Muscle layer of duodenum (tissue), 2 donors: ENCODE measurements around the gene METAP1D.
"Not testable (repeated sequence)": the region's sequence is repeated elsewhere in the genome, so short reads cannot be mapped to it uniquely, and the experiment has no call there.

Source experiments
- H3K27ac ChIP-seq: one replicate; pipeline ENCODE4 v1.7.0; 2013; ENCODE audit warnings: mild to moderate bottlenecking, low read length
- H3K27me3 ChIP-seq: one replicate; pipeline ENCODE4 v1.7.0; 2013; ENCODE audit warnings: low read depth, mild to moderate bottlenecking, control low read depth, low read length
- H3K36me3 ChIP-seq, 2 donors: one replicate each; pipeline ENCODE4 v1.7.0; 2013; ENCODE audit warnings: low read length in 2 of 2, control low read depth in 1 of 2, mild to moderate bottlenecking in 1 of 2; ENCODE audit not compliant: insufficient read depth in 2 of 2, control insufficient read depth in 1 of 2
- H3K4me1 ChIP-seq, 2 donors: one replicate each; pipeline ENCODE4 v1.7.0; 2013; ENCODE audit warnings: low read length in 2 of 2, mild to moderate bottlenecking in 2 of 2, control low read depth in 1 of 2, moderate library complexity in 1 of 2; ENCODE audit not compliant: insufficient read depth in 2 of 2, control insufficient read depth in 1 of 2
- H3K4me3 ChIP-seq, 2 donors: one replicate each; pipeline ENCODE4 v1.7.0; 2013; ENCODE audit warnings: low read length in 2 of 2, low read depth in 1 of 2, mild to moderate bottlenecking in 1 of 2
- H3K9me3 ChIP-seq, 2 donors: one replicate each; pipeline ENCODE4 v1.7.0; 2013; ENCODE audit warnings: low read length in 2 of 2, control low read depth in 1 of 2, mild to moderate bottlenecking in 1 of 2; ENCODE audit not compliant: control insufficient read depth in 1 of 2
- donor health status: healthy.

Gene METAP1D

DNA sequence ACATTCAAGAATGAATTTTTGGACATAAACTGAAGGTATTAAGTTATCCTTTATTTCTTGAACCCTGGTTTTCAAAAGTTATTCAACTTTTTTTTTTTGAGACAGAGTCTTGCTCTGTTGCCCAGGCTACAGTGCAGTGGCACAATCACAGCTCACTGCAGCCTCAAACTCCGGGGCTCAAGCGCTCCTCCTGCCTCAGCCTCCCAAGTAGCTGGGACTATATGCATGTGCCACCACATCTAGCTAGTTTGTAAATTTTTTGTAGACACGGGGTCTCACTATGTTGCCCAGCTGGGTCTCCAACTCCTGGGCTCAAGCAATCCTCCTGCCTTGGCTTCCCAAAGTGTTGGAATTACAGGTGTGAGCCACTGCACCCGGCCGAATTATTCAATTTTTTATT is 2.7 kb upstream of the METAP1D start:
- H3K27ac ChIP-seq, H3K27me3 ChIP-seq, H3K9me3 ChIP-seq, H3K36me3 ChIP-seq, H3K4me3 ChIP-seq: not testable (repeated sequence)
- peaks cover 5 to 15% of the 10 kb centered on the region in 2 donors for H3K4me1 ChIP-seq

GRCh38 chr2:171999161-171999560 is 592 bp upstream of the METAP1D start:
- Histone ChIP-seq H3K36me3 (no peaks in the 10 kb centered on the region), H3K9me3 (no peaks in the 10 kb centered on the region), H3K4me1 (peaks cover 5 to 15% of the 10 kb centered on the region in 2 donors), H3K27me3 (no peaks in the 10 kb centered on the region), H3K27ac (no peak overlapping the region), H3K4me3 (peak overlapping the region; percentile 75 to 98)

DNA sequence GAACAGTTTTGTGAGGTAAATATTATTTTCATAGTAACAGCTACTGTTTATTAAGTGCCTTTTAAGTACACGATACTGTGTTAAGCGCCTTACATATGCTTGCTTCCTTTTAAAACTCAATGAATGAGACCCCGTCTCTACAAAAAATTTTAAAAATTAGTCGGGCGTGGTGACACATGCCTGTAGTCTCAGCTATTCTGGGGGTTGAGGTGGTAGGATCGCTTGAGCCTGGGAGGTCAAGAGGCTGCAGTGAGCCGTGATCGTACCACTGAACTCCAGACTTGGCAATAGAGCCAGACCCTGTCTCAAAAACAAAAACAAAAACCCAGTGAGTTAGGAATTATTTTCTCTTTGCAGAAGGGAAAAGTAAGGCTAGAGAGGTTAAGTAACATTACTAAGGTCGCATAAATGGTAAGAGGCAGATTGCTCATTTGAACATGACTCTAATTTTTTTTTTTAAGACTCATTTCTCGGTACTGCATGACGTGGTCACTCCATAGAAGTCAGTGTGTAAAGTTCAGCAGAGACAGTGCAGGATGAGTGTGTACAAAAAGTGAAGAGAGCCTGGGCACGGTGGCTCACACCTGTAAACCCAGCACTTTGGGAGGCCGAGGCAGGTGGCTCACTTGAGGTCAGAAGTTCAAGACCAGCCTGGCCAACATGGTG is 1.1 kb downstream of the METAP1D start:
- Histone ChIP-seq H3K27me3 (no peaks in the 10 kb centered on the region), H3K27ac (no peak overlapping the region), H3K4me3 (peak overlapping the region; percentile 75 to 98), H3K4me1 (peaks cover 5 to 15% of the 10 kb centered on the region in 2 donors), H3K36me3 (no peaks in the 10 kb centered on the region), H3K9me3 (no peaks in the 10 kb centered on the region)

- Histone ChIP-seq H3K27me3 (no peaks in the 10 kb centered on the region), H3K36me3 (no peaks in the 10 kb centered on the region), H3K4me3 (no peak overlapping the region), H3K9me3 (no peaks in the 10 kb centered on the region), H3K4me1 (no peaks in the 10 kb centered on the region), H3K27ac (no peak overlapping the region)
These were observed 7.6 kb downstream of the METAP1D start for GRCh38 chr2:172007372-172007771.

- Histone ChIP-seq H3K27ac (no peak overlapping the region), H3K27me3 (no peaks in the 10 kb centered on the region), H3K4me1 (no peaks in the 10 kb centered on the region), H3K36me3 (no peaks in the 10 kb centered on the region), H3K9me3 (no peaks in the 10 kb centered on the region), H3K4me3 (no peak overlapping the region)
These were observed 10.1 kb downstream of the METAP1D start for GRCh38 chr2:172009823-172010222.

GRCh38 chr2:172011812-172012575 is 12.2 kb downstream of the METAP1D start:
- no peaks in the 10 kb centered on the region for H3K27me3 ChIP-seq
- no peak overlapping the region for H3K4me3 ChIP-seq
- H3K9me3 ChIP-seq: no peaks in the 10 kb centered on the region
- no peaks in the 10 kb centered on the region for H3K4me1 ChIP-seq
- H3K27ac ChIP-seq: no peak overlapping the region
- no peaks in the 10 kb centered on the region for H3K36me3 ChIP-seq

GRCh38 chr2:172012677-172013391 is 13.1 kb downstream of the METAP1D start:
- Histone ChIP-seq H3K27ac (no peak overlapping the region), H3K4me3 (no peak overlapping the region), H3K9me3 (no peaks in the 10 kb centered on the region), H3K27me3 (no peaks in the 10 kb centered on the region), H3K4me1 (no peaks in the 10 kb centered on the region), H3K36me3 (no peaks in the 10 kb centered on the region)

DNA sequence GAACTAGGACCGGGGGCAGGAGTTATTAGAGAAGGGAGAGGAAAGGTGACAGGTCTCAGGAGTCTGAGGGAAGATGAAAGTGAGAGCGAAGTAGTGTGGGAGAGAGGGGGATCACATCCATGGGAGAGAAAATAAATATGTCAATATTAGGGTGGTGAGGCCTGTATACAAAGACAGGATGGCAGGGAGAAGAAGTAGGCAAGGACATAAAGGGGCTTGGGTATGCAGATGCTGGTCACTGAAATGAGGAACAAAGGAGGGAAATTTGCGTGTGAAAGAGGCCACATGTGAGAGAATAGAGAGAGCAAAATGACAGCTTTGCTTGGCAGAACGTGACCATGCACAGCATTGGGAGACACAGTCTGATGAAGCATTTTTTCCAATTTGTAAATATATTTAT is 13.6 kb downstream of the METAP1D start:
- H3K27ac ChIP-seq: no peak overlapping the region
- no peak overlapping the region for H3K4me3 ChIP-seq
- no peaks in the 10 kb centered on the region for H3K27me3 ChIP-seq
- H3K9me3 ChIP-seq: no peaks in the 10 kb centered on the region
- no peaks in the 10 kb centered on the region for H3K4me1 ChIP-seq
- H3K36me3 ChIP-seq: no peaks in the 10 kb centered on the region

GRCh38 chr2:172021074-172021931 is 21.6 kb downstream of the METAP1D start:
- Histone ChIP-seq H3K4me3 (no peak overlapping the region), H3K27ac (no peak overlapping the region), H3K27me3 (no peaks in the 10 kb centered on the region), H3K9me3 (no peaks in the 10 kb centered on the region), H3K4me1 (peaks cover 0 to 4% of the 10 kb centered on the region in 2 donors), H3K36me3 (no peaks in the 10 kb centered on the region)

DNA sequence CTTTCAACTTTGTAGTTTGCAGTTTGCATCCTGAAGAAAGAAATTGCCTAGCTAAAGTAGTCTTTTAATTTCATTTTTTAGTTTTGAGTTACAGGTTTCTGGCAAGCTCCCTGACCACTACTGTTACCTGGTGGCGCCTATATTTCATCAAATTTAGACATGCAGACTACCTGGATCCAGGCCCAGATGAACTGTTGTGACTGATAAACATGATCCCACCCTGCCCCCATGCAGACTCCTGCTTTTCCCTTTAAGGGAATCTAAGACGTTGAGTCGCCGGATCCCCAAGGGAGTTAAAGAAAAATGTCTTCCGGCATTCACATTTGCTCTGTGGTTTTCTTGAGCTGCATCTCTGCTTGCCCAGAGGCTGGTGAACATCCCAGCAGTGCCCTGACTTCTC is 22.2 kb downstream of the METAP1D start:
- H3K27me3 ChIP-seq: no peaks in the 10 kb centered on the region
- no peak overlapping the region for H3K4me3 ChIP-seq
- no peaks in the 10 kb centered on the region for H3K36me3 ChIP-seq
- H3K9me3 ChIP-seq: no peaks in the 10 kb centered on the region
- H3K27ac ChIP-seq: no peak overlapping the region
- peaks cover 0 to 4% of the 10 kb centered on the region in 2 donors for H3K4me1 ChIP-seq

DNA sequence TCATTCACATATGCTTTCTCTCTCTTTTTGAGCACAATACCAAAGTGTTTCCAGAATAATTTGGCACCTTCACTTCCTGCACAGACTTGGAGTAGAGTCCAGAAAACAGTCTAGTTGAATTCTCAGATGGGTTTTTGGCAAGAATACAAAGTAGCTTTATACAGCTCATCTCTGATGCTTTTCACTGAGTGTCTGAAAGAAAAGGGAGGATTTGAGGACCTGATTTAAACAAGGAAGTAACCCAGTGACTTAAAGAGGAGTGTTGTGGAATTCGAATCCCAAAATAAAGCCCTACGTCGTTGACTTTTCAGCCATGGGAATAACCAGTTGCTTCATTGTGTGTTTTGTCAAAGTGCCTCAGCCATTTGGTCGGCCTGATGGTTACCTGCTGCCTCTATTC is 31.8 kb downstream of the METAP1D start:
- no peaks in the 10 kb centered on the region for H3K27me3 ChIP-seq
- H3K27ac ChIP-seq: no peak overlapping the region
- H3K9me3 ChIP-seq: no peaks in the 10 kb centered on the region
- no peaks in the 10 kb centered on the region for H3K36me3 ChIP-seq
- no peak overlapping the region for H3K4me3 ChIP-seq
- no peaks in the 10 kb centered on the region for H3K4me1 ChIP-seq
